ENCODE measurements around the gene FAM53C.
A peak's percentile ranks its signal among the peaks of the same experiment; 100 is the strongest.

The FAM53C gene

GRCh38 chr5:138339091-138339456, 1.0 kb downstream of the FAM53C start:
- H3K27me3 ChIP-seq (ENCODE audit: low read depth) = no peaks in the 10 kb centered on the region
- H3K9me3 ChIP-seq = no peaks in the 10 kb centered on the region
- peaks cover 14% of the 10 kb centered on the region for H3K4me1 ChIP-seq
- peaks cover 28% of the 10 kb centered on the region for H3K36me3 ChIP-seq (replicated peaks)
- DNase-seq (ENCODE audit: low spot score in 2 of 2) = peak in 1 of 2 experiments; percentile 41
- in situ Hi-C loops (cut with MboI; ENCODE audit: low sequenced_read_pairs) = no loop called here
- peak overlapping the region; percentile 68 for H3K4me3 ChIP-seq

- Histone ChIP-seq H3K4me3 (peak overlapping the region; percentile 68), H3K27me3 (ENCODE audit: low read depth) (no peaks in the 10 kb centered on the region), H3K36me3 (replicated peaks) (peaks cover 32% of the 10 kb centered on the region), H3K9me3 (no peaks in the 10 kb centered on the region), H3K4me1 (peaks cover 14% of the 10 kb centered on the region)
- in situ Hi-C loops (cut with MboI; ENCODE audit: low sequenced_read_pairs) = no loop called here
- DNase-seq (ENCODE audit: low spot score in 2 of 2) = no peak
These were observed 1.4 kb downstream of the FAM53C start for GRCh38 chr5:138339464-138339863.

GRCh38 chr5:138340008-138340407, 1.9 kb downstream of the FAM53C start:
- Histone ChIP-seq H3K4me3 (no peak overlapping the region), H3K4me1 (peaks cover 14% of the 10 kb centered on the region), H3K27me3 (ENCODE audit: low read depth) (no peaks in the 10 kb centered on the region), H3K36me3 (replicated peaks) (peaks cover 37% of the 10 kb centered on the region), H3K9me3 (no peaks in the 10 kb centered on the region)
- in situ Hi-C loops (cut with MboI; ENCODE audit: low sequenced_read_pairs) = no loop called here
- DNase-seq (ENCODE audit: low spot score in 2 of 2) = no peak

GRCh38 chr5:138344887-138345622, 7.0 kb downstream of the FAM53C start:
- no peaks in the 10 kb centered on the region for H3K27me3 ChIP-seq (ENCODE audit: low read depth)
- in situ Hi-C loops (cut with MboI; ENCODE audit: low sequenced_read_pairs) = no loop called here
- H3K4me1 ChIP-seq = peaks cover under 1% of the 10 kb centered on the region; the same call in 1 of the 2 replicates
- no peak for DNase-seq (ENCODE audit: low spot score in 2 of 2)
- no peaks in the 10 kb centered on the region for H3K9me3 ChIP-seq
- no peak overlapping the region for H3K4me3 ChIP-seq
- H3K36me3 ChIP-seq (replicated peaks) = peaks cover 79% of the 10 kb centered on the region

GRCh38 chr5:138346889-138347288, 8.8 kb downstream of the FAM53C start:
- in situ Hi-C loops (cut with MboI; ENCODE audit: low sequenced_read_pairs) = no loop called here
- 0 out of 2 replicates have a peak, but pooled peaks cover under 1% of the 10 kb centered on the region for H3K9me3 ChIP-seq
- H3K36me3 ChIP-seq (replicated peaks) = peaks cover 69% of the 10 kb centered on the region
- no peaks in the 10 kb centered on the region for H3K27me3 ChIP-seq (ENCODE audit: low read depth)
- DNase-seq (ENCODE audit: low spot score in 2 of 2) = no peak
- H3K4me1 ChIP-seq = no peaks in the 10 kb centered on the region
- no peak overlapping the region for H3K4me3 ChIP-seq

GRCh38 chr5:138349852-138350562, 11.9 kb downstream of the FAM53C start:
- in situ Hi-C loops (cut with MboI; ENCODE audit: low sequenced_read_pairs) = no loop called here
- Histone ChIP-seq H3K27me3 (ENCODE audit: low read depth) (no peaks in the 10 kb centered on the region), H3K9me3 (0 out of 2 replicates have a peak, but pooled peaks cover 4% of the 10 kb centered on the region), H3K4me3 (no peak overlapping the region), H3K4me1 (peaks cover 5% of the 10 kb centered on the region), H3K36me3 (replicated peaks) (peaks cover 48% of the 10 kb centered on the region)
- no peak for DNase-seq (ENCODE audit: low spot score in 2 of 2)

GRCh38 chr5:138350563-138350890, 12.5 kb downstream of the FAM53C start:
- Histone ChIP-seq H3K36me3 (replicated peaks) (peaks cover 42% of the 10 kb centered on the region), H3K4me1 (peaks cover 11% of the 10 kb centered on the region), H3K9me3 (0 out of 2 replicates have a peak, but pooled peaks cover 4% of the 10 kb centered on the region), H3K27me3 (ENCODE audit: low read depth) (no peaks in the 10 kb centered on the region), H3K4me3 (no peak overlapping the region)
- DNase-seq (ENCODE audit: low spot score in 2 of 2) = no peak
- in situ Hi-C loops (cut with MboI; ENCODE audit: low sequenced_read_pairs) = no loop called here

- Histone ChIP-seq H3K4me3 (no peak overlapping the region), H3K36me3 (replicated peaks) (peaks cover 37% of the 10 kb centered on the region), H3K9me3 (0 out of 2 replicates have a peak, but pooled peaks cover 4% of the 10 kb centered on the region), H3K4me1 (peaks cover 11% of the 10 kb centered on the region), H3K27me3 (ENCODE audit: low read depth) (no peaks in the 10 kb centered on the region)
- in situ Hi-C loops (cut with MboI; ENCODE audit: low sequenced_read_pairs) = no loop called here
- no peak for DNase-seq (ENCODE audit: low spot score in 2 of 2)
These were observed 13.0 kb downstream of the FAM53C start for GRCh38 chr5:138351056-138351455.

GRCh38 chr5:138351517-138351916, 13.5 kb downstream of the FAM53C start:
- H3K36me3 ChIP-seq (replicated peaks) = peaks cover 33% of the 10 kb centered on the region
- DNase-seq (ENCODE audit: low spot score in 2 of 2) = no peak
- H3K27me3 ChIP-seq (ENCODE audit: low read depth) = no peaks in the 10 kb centered on the region
- in situ Hi-C loops (cut with MboI; ENCODE audit: low sequenced_read_pairs) = no loop called here
- no peak overlapping the region for H3K4me3 ChIP-seq
- 0 out of 2 replicates have a peak, but pooled peaks cover 4% of the 10 kb centered on the region for H3K9me3 ChIP-seq
- H3K4me1 ChIP-seq = peaks cover 11% of the 10 kb centered on the region

GRCh38 chr5:138352071-138352721, 14.1 kb downstream of the FAM53C start, which contains the start of gene KDM3B:
Gene KDM3B (plus strand): TSS chr5:138352685. CDS start chr5:138352796, 111 bp downstream.
- in situ Hi-C loops (cut with MboI; ENCODE audit: low sequenced_read_pairs) = no loop called here
- Histone ChIP-seq H3K4me3 (peak within 1 kb of the TSS; percentile 75), H3K27me3 (ENCODE audit: low read depth) (no peaks in the 10 kb centered on the region), H3K36me3 (replicated peaks) (peaks cover 26% of the 10 kb centered on the region), H3K9me3 (0 out of 2 replicates have a peak, but pooled peaks cover 4% of the 10 kb centered on the region), H3K4me1 (peaks cover 11% of the 10 kb centered on the region)
- peak; percentile 75 to 88 for DNase-seq (ENCODE audit: low spot score in 2 of 2)

- in situ Hi-C loops (cut with MboI; ENCODE audit: low sequenced_read_pairs) = no loop called here
- H3K36me3 ChIP-seq (replicated peaks) = peaks cover 20% of the 10 kb centered on the region
- H3K27me3 ChIP-seq (ENCODE audit: low read depth) = no peaks in the 10 kb centered on the region
- H3K4me3 ChIP-seq = peak overlapping the region; percentile 75
- 0 out of 2 replicates have a peak, but pooled peaks cover 4% of the 10 kb centered on the region for H3K9me3 ChIP-seq
- DNase-seq (ENCODE audit: low spot score in 2 of 2) = peak; percentile 53 to 67
- H3K4me1 ChIP-seq = peaks cover 11% of the 10 kb centered on the region
These were observed 14.9 kb downstream of the FAM53C start for GRCh38 chr5:138352722-138353559.

GRCh38 chr5:138353560-138354080, 15.6 kb downstream of the FAM53C start:
- H3K27me3 ChIP-seq (ENCODE audit: low read depth) = no peaks in the 10 kb centered on the region
- 0 out of 2 replicates have a peak, but pooled peaks cover 4% of the 10 kb centered on the region for H3K9me3 ChIP-seq
- in situ Hi-C loops (cut with MboI; ENCODE audit: low sequenced_read_pairs) = no loop called here
- peaks cover 15% of the 10 kb centered on the region for H3K36me3 ChIP-seq (replicated peaks)
- H3K4me3 ChIP-seq = peak overlapping the region; percentile 75
- no peak for DNase-seq (ENCODE audit: low spot score in 2 of 2)
- H3K4me1 ChIP-seq = peaks cover 11% of the 10 kb centered on the region

- Histone ChIP-seq H3K27me3 (ENCODE audit: low read depth) (no peaks in the 10 kb centered on the region), H3K36me3 (replicated peaks) (peaks cover 9% of the 10 kb centered on the region), H3K4me1 (peaks cover 11% of the 10 kb centered on the region), H3K9me3 (0 out of 2 replicates have a peak, but pooled peaks cover 4% of the 10 kb centered on the region), H3K4me3 (peak overlapping the region; percentile 75)
- in situ Hi-C loops (cut with MboI; ENCODE audit: low sequenced_read_pairs) = no loop called here
- no peak for DNase-seq (ENCODE audit: low spot score in 2 of 2)
These were observed 16.3 kb downstream of the FAM53C start for GRCh38 chr5:138354387-138354786.

Data from HAP-1 (cell line).